GM12874 (cell line): Measurements from ENCODE around the gene MLPH.

Experiments
- TF ChIP-seq, protein P1 (sequence below): IDR thresholded peaks from 2 replicates; pipeline ENCODE4 v1.5.1; 2011; ENCODE audit warnings: low read depth, mild to moderate bottlenecking, control low read depth, low read length, moderate library complexity; ENCODE audit not compliant: insufficient read depth

The MLPH gene

DNA sequence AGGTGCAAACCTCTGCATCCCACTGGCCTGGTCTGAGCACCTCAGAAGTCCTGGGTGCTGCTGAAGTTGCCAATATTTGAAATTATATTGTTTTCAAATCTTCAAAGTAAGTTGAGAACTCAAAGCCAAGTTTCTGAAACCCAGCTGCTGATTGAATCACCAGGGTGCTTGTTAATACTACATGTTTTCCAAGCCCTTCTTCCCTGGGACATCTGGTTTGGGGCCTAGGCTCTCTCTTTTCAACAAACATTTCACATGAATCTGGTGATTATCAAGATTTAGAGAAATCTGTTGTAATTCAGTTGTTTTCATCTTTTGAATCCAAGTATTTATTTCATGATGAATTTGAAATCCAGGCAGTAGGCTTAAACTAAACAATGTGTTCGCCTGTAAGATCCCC, 24.4 kb downstream of the MLPH start:
- TF ChIP-seq, protein P1, sequence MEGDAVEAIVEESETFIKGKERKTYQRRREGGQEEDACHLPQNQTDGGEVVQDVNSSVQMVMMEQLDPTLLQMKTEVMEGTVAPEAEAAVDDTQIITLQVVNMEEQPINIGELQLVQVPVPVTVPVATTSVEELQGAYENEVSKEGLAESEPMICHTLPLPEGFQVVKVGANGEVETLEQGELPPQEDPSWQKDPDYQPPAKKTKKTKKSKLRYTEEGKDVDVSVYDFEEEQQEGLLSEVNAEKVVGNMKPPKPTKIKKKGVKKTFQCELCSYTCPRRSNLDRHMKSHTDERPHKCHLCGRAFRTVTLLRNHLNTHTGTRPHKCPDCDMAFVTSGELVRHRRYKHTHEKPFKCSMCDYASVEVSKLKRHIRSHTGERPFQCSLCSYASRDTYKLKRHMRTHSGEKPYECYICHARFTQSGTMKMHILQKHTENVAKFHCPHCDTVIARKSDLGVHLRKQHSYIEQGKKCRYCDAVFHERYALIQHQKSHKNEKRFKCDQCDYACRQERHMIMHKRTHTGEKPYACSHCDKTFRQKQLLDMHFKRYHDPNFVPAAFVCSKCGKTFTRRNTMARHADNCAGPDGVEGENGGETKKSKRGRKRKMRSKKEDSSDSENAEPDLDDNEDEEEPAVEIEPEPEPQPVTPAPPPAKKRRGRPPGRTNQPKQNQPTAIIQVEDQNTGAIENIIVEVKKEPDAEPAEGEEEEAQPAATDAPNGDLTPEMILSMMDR: no peak

DNA sequence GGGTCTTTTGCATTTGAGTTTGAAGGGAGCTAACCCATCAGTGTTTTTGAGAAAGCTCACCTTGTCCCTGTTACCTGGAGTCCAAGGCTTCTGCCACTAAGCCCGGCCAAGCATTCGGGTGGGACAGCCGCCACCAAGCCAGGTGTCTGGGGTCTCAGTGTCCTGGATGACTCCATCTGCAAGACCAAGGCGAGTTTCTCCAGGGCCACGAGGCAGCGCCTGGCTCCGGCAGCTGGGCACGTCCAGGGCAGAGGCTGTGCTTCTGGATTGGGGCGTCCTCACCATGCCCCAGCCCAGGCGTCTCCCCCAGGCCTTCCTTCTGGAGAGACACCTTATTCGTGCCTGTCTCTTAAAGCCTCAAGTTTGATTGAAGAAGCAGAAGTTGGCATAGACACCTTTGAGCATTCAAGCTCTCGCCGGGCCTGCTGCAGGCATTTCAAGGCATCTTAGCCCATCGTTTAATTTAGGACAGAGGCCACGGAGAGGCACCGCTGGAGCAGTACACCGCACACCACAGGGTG, 24.9 kb downstream of the MLPH start:
- TF ChIP-seq, protein P1: no peak

DNA sequence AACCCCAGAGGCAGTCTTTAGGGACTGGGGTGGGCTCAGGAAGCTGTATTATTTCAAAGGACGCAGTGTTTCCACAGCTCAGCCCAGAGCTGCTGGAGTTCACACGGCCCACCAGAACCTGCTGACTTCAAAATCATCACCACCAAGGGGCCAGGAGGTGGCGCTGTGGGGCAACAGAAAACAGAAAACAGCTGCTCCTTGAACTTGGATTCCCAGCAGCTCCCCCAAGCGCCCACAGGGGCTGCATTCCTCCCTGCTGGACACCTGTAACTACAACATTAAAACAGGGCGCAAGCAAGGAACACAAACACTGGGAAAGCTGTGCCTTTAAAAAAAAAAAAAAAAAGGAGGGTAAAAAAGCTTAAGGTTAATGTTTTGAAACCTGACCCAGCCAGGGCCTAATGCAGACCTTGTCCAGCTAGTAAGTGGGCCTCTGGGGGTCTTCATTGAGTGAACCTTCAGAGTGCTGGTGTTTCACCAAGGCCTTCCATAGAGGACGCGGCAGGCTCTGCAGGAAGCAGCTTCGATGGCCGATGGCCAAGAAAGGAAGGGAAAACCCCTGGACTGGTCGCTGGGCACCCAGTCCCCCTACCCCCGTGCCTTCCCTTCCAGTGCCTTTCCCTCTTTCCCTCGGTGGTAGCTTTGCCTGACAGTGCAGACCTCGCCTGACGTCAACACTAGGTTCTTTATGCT, 25.9 kb downstream of the MLPH start:
- TF ChIP-seq, protein P1: peak; percentile 76

DNA sequence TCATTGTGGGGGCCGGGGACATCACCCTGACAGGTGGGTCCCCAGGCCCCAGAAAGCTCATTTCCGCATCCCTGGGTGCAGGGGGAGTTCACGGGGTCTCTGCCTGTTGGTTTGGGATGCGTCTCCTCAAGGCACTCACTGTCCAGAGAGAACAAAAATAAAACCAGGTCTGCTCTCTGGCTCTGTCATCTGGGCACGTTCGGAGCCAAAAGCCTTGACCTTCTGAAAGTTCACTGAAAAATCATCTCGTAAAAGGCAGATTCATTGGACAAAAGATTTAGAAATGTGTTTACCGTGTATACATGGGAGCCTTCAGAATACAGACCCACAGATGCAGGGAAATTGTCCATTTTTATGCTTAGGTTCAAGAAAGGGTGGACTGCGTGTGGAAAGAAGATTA, 26.6 kb downstream of the MLPH start:
- TF ChIP-seq, protein P1: no peak

DNA sequence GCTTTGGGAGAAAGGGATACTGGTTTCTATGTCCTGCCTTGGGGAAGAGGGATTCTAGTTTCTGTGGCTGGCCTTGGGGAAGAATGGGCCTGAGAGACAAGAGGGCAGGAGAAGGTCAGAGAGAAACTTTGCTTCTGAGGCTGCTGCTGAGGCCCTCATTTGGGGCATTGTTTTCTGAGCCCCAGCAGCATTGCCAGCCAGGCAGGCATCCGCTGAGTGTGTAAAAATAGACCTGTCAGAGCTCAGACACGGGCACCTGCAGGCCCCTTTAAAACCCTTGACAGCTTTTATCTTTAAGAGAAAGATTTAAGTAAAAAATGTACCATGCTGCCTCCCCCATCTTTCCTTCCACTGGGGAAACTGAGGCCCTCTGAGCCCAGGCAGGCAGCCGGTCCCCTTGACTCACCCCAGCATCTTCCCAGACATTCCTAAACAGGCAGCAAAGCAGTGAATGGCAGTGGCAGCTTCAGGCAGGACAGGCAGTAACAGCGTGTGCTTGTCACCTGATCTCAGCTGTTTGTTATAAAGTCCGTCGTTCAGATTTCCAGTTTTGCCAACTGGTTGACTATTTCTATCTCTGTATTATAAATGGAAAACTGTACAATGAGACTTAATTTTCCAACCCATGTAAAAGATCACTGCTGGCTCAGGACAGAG, 27.6 kb downstream of the MLPH start:
- TF ChIP-seq, protein P1: no peak

DNA sequence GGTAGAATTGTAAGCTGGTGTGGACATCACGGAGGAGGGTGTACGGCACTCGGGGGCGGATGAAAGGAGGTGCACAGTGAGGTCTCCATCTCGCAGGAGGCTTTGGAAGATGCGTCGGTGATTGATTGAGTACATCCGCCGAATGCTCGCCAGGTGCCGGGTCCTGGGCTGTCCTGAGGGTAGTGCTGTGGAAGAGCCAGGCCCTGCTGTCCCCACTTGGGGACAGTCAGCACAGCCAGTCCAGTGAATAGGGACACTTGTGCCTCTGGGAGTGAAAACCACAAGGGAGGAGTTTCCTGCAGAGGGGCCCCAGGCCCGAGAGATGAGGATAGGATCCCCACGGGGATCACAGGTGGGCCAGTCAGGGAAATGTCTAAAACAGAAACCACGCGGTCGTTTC, 28.1 kb downstream of the MLPH start:
- TF ChIP-seq, protein P1: no peak

DNA sequence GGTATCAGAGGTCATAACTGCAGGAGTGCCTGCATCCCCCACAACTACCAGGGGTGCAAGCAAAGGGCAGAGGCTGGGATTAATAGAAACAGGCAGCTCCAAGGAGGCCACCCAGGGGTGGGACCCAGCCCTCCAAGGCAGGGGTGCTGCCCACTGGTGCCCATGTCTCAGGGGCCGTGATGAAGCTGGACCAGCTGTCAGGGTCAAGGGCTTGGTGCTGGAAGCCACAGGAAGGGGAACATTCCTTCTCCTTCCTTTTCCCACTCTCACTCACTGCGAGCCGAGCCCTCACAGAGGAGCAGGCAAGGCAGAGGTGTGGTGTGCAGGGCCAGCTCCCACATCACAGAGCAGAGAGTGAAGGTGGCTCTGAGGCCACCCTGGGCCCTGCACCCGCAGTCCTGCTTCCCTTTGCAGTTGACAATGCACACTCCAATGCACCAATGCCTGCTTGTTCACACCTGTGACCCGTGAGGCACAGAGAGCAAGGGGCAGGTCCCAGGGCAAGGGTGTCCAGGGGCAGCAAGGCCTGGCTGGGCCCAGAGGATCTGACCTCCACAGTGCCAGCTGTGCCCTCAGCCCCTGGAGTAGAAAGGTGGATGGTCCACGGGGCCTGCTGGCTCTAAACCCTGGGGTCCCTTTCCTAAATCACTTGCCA, 28.7 kb downstream of the MLPH start:
- TF ChIP-seq, protein P1: no peak
